Measurements from ENCODE around the gene CSNK1G2. TPM values are rescaled to one million over a fixed set of nuclear protein-coding genes. Genes with fewer than 3 reads are reported as not detected.

CSNK1G2 gene
- total RNA-seq, 2 donors from 2014 or later = 55.5 to 92.4 TPM

- Histone ChIP-seq H3K27me3 (replicated peaks; ENCODE audit: insufficient read depth) (no peaks in the 10 kb centered on the region), H3K9me3 (peaks cover 3% of the 10 kb centered on the region), H3K4me3 (no peak overlapping the region), H3K4me1 (ENCODE audit: control insufficient read depth in 1 of 2, low read depth in 2 of 2) (peaks cover 12 to 19% of the 10 kb centered on the region in 2 donors), H3K27ac (no peak overlapping the region), H3K36me3 (no peaks in the 10 kb centered on the region)
- ATAC-seq (ENCODE audit: insufficient number of reproducible peaks, low FRiP score, low read depth) (no peak), DNase-seq (ENCODE audit: low spot score) (no peak)
- no peak for TF ChIP-seq CTCF (IDR thresholded peaks at IDR 0.05)
These were observed 86.4 kb downstream of the CSNK1G2 start for GRCh38 chr19:2027361-2027760.

Other genes with a start within 250 kb of the CSNK1G2 start
- under 1 TPM in 1 of 2 donors, not detected in 1; 0.42 TPM for gene ONECUT3, start 187.7 kb upstream of the CSNK1G2 start, total RNA-seq
- 1 to 10 TPM in 1 of 2 donors, under 1 TPM in 1; 0.21 to 1.4 TPM for gene ATP8B3, start 128.9 kb upstream of the CSNK1G2 start, total RNA-seq
- gene REXO1, start 92.7 kb upstream of the CSNK1G2 start, total RNA-seq = 10 to 100 TPM; 18.2 to 24.5 TPM
- 10 to 100 TPM in 1 of 2 donors, 1 to 10 TPM in 1; 7.7 to 11.0 TPM for gene KLF16, start 77.6 kb upstream of the CSNK1G2 start, total RNA-seq
- 100 to 1,000 TPM in 1 of 2 donors, 10 to 100 TPM in 1; 96.8 to 143 TPM for gene ABHD17A, start 55.7 kb upstream of the CSNK1G2 start, total RNA-seq
- 1 to 10 TPM; 3.9 to 8.4 TPM for gene ADAT3, start 35.8 kb upstream of the CSNK1G2 start, total RNA-seq
- gene SCAMP4, start 35.8 kb upstream of the CSNK1G2 start, total RNA-seq = 10 to 100 TPM; 44.1 to 73.7 TPM
- 100 to 1,000 TPM in 1 of 2 donors, 10 to 100 TPM in 1; 43.2 to 107 TPM for gene BTBD2, start 74.5 kb downstream of the CSNK1G2 start, total RNA-seq
- 10 to 100 TPM; 69.7 to 96.3 TPM for gene MKNK2, start 110.1 kb downstream of the CSNK1G2 start, total RNA-seq
- 10 to 100 TPM; 37.8 to 50.9 TPM for gene MOB3A, start 155.2 kb downstream of the CSNK1G2 start, total RNA-seq
- 1 to 10 TPM; 3.1 to 6.1 TPM for gene IZUMO4, start 155.7 kb downstream of the CSNK1G2 start, total RNA-seq
- 100 to 1,000 TPM in 1 of 2 donors, 10 to 100 TPM in 1; 81.4 to 116 TPM for gene AP3D1, start 210.4 kb downstream of the CSNK1G2 start, total RNA-seq
- 10 to 100 TPM; 12.3 to 33.4 TPM for gene DOT1L, start 222.8 kb downstream of the CSNK1G2 start, total RNA-seq